HG03460 (cell line): Measurements from ENCODE around the gene ADGRG3.
"Not testable (repeated sequence)": the region's sequence is repeated elsewhere in the genome, so short reads cannot be mapped to it uniquely, and the experiment has no call there.

Experiments
- ATAC-seq: cut with Tn5 transposase; IDR thresholded peaks from one replicate; pipeline ENCODE4 v1.9.1; 2021; ENCODE audit not compliant: unreplicated experiment

The ADGRG3 gene

DNA sequence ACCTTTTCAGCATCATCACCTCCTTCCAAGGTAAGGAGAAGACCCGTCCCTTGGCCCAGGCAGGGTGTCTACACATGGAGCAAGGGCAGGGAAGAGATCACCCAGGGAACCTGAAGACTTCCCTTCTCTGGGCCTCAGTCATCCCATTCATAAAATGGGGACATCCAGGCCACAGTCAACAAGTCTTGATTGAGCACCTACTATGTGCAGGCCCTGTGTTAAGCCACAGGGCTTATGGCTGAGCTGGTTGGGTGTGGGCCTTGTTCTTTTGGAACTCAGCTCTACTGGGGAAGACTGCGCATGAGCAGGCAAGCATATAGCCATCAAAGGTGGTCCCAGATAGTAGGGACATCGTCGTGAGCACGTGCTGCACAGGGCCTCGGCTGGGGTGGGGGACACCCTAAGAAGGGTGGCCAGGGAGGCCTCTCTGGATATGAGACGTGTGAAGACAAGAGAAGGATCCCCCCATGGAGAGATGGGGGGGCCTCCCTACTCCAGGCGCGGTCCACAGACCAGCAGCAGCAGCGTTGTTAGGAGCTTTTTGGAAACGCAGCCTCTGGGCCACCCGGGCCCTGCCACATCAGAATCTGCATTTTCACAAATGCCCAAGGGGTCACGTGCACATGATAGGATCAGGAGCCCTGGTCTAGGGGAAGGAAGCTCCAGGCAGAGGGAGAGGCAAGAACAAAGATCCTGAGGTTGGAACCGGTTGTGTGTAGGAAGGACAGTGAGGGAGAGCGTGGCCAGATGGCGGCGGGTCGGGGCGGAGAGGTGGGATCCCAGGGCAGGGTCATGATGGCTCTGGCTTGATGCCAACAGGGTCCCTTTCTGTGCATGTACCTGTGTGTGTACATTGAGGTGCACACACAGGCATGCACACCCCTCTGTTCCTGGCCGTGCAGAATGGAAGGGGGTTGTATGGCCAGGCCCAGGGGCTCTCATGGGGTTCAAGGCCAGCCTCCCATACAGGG, 5.9 kb upstream of the ADGRG3 start:
- ATAC-seq = no peak

- ATAC-seq = no peak
Measured at GRCh38 chr16:57663436-57663835, 4.7 kb upstream of the ADGRG3 start.

GRCh38 chr16:57663917-57664661, 4.0 kb upstream of the ADGRG3 start:
- ATAC-seq = no peak

GRCh38 chr16:57664662-57665025, 3.5 kb upstream of the ADGRG3 start:
- no peak for ATAC-seq

- no peak for ATAC-seq
Measured at GRCh38 chr16:57665541-57665940, 2.6 kb upstream of the ADGRG3 start.

DNA sequence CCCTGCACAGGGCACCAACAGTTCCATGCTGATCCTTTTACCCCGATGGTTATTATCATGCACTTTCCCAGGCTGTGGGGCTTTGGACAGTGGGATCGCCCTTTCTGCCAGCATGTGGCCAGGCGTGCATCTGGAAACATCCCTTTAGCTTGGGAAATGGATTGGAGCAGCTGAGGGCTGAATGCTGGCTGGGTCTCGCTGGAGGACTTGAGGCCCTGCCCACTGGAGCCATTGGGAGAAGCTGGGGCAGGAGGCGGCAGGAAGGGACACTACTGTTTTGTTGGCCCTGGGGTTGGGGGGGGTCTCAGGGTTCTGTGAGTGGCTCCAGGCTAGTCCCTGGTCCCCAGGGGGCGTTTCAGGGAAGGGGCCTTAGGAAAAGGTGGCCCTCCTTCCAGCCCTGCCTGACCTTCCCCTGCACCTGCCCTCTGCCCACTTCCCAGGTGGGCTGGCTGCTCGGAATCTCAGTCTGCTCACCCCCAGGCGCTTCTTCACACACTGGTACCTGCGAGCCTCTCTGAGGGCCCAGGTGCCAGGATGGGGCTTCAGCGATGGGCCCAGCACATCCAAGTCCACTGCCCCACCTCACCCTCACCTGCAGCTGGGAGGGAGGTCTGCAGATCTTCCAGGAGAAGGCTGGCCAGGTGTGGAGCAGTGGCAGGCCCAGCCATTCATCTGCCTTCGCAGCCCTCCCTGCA, 1.6 kb upstream of the ADGRG3 start:
- no peak for ATAC-seq

DNA sequence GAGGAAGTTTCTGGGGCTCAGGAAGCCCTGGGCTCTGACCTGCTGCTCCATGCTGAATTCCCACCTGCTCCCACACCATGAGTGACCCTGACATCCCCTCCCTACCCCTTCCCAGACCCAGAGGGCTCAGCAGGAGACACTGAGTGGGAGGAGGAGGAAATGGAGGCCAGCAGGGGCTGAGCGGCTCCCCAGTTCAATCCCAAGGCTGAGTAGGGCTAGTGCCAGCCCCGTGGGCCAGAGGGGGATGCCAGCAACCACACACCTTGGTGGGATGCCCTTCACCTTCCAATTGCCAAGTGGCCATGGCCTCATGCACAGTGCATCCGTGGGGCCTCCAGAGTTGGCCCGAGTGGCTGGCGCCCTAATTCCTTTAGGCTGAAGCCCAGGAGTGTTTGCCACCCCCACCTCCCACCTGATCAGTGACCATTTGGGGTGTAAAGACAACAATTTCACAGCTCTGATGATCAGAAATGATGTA, 1.0 kb upstream of the ADGRG3 start:
- ATAC-seq = no peak

- no peak for ATAC-seq
Measured at GRCh38 chr16:57667526-57668262, 412 bp upstream of the ADGRG3 start.

DNA sequence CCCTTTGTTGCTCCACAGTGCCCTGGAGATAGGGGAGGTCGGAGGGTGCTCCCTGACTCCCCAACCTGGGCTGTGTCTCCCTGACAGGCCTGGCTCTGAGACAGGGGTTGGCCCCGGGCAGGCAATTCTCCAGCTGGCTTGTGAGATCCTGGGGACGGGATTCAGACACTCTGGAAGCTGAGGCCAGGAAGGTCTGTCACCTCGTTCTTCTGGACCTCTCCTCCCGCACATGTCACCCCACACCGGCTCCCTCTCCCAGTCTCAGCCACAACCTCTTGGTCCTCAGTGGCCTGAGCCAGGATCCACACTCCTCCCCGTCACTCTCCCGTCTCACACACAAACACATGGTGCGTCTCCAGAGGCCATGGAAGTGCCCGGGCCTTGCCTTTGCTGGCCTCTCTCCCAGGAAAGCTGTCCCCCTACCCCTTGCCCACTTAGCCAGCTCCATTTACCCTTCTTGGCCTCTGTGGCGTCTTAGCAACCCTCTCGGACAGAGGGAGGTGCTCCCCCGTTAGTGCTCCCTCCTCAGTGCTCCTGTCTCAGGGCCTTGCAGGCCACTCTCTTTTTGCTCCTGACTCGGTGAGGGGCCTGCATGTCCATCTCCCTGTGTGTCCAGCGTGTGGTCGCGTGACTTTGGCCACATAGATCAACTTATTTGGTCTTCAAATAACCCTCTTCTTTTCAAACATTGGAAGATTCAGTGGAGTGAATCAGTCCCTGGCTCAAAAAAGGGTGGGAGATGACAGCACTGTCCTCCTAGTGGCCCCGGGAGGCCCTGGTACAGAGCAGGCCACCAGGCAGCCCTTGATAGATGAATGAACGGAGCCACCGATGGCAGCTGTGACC, 747 bp downstream of the ADGRG3 start:
- no peak for ATAC-seq

GRCh38 chr16:57669476-57670162, 1.5 kb downstream of the ADGRG3 start:
- no peak for ATAC-seq

GRCh38 chr16:57670196-57670595, 2.1 kb downstream of the ADGRG3 start:
- no peak for ATAC-seq

DNA sequence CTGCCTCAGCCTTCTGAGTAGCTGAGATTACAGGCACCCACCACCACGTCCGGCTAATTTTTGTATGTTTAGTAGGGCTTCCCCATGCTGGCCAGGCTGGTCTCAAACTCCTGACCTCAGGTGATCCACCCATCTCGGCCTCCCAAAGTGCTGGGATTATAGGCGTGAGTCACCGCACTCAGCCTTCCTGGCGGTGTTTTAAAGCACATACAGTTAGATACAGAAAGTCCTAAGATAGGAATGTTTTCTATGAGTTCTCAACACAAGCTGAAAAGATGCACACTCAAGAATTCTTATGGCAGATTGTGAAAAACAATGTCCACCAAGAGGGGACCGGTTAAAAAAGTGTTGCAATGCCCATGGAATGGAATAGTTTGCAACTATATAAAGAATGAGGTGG, 3.3 kb downstream of the ADGRG3 start:
- ATAC-seq = not testable (repeated sequence)

- ATAC-seq = no peak
Measured at GRCh38 chr16:57672416-57672815, 4.3 kb downstream of the ADGRG3 start.

GRCh38 chr16:57672824-57673223, 4.7 kb downstream of the ADGRG3 start:
- no peak for ATAC-seq

DNA sequence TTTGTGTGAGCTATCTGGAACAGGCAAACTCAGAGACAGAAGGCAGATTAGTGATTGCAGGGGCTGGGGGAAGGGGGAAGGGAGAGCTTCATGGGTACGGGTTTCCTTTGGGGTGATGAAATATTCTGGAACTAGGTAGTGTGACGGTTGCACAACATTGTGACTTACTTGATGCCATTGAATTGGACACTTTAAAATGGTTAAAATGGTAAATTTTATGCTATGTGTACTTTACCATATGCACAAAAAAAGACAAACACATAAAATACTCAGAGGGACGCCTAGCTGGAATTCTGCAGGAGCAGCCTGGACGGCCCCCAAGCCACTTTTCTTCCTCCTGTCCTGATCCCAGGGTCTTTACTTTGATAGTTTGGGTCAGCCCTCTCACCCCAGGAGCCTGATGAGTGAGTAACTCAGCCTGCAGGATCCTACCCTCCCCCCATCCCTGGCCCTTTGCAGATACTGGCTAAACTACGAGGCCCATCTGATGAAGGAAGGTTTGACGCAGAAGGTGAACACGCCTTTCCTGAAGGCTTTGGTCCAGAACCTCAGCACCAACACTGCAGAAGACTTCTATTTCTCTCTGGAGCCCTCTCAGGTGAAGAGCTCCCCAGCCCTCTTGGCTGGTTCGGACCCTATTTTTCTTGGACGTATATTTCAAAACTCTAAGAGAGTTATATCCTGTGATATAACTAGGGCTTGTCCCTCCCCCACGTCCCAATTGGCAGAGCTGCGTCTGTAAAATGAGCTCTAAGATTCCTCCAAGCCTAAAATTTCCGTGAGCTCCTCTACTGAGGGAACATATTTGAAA, 7.8 kb downstream of the ADGRG3 start:
- no peak for ATAC-seq

DNA sequence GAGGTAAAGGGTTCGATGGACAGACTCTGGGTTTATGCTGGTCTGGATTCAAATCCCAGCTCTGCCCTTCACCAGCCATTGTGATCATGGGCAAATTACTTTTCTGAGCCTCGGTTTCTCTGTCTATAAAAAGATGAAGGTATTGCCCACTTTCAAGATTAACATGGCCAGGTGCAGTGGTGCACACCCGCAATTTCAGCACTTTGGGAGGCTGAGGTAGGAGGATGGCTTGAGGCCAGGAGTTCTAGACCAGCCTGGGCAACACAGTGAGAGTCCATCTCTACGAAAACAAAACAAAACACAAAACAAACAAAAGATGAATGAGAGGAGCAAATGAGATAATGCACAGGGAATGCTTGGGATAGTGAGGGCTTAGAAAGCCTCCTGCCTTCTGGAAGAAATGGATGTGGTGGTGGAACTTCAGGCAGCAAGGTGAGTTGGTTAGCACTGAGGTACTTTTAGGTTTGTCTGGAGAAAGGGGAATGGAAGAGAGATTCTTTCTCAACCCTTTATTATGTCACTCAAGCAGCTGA, 8.5 kb downstream of the ADGRG3 start:
- ATAC-seq = no peak

GRCh38 chr16:57677622-57678369, 9.7 kb downstream of the ADGRG3 start:
- ATAC-seq = no peak
